Measurements from ENCODE around the gene GGN. TPM values are rescaled to one million over a fixed set of nuclear protein-coding genes. Genes with fewer than 3 reads are reported as not detected.
A peak's percentile ranks its signal among the peaks of the same experiment; 100 is the strongest.

The GGN gene
- total and polyA plus RNA-seq, 3 donors from 2014 or later, result 43.7 to 196 (median 80.2) TPM

DNA sequence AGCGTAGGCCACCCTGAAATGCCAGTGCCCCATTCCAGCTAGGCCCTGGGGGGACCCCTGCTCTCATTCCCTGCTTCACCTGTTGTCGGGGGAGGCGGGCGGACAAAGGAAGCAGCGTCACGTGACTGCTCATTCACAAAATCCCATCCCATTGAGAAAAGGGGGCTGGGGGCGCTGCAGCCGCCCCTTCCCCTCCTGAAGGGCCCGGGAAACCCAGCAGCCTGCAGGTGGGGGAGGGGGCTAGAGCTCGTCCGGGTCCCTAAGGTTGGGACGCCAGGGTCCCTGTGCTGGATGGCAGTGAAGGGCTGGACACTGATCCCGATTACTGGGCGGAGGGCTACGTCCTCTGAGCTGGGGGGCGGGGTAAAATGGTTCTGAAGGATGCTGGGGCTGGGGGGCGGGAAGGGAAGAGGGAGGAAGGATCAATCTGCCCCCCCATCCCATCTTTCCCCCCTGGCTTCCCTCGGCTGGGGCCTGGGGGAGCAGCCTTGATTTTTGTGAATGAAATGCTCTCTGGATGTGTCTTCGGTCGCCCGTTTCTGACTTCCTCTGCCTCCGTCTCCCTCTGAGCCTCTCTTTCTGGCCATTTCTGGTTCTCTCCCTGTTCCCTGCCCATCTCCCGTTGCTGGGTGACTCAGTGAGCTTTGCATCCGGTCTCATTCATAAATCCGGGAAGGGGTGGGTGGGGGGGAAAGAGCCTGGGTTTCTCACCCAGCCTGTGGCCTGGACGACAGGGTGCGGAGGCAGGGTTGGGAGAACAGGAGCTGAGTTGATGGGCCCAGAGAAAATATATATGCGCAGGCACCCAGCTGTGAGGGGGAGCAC, 1.5 kb upstream of the GGN start:
- intact Hi-C loops (cut with DNase I; ENCODE audit: low total_unique reads), result no loop called here
- Histone ChIP-seq H3K4me3 (peak overlapping the region; percentile 35 to 57), H3K27me3 (no peaks in the 10 kb centered on the region), H3K9me3 (no peaks in the 10 kb centered on the region), H3K4me1 (peaks cover 23% of the 10 kb centered on the region), H3K27ac (no peak overlapping the region), H3K36me3 (ENCODE audit: low read depth, missing control alignments) (no peaks in the 10 kb centered on the region)
- TF ChIP-seq, protein P1, sequence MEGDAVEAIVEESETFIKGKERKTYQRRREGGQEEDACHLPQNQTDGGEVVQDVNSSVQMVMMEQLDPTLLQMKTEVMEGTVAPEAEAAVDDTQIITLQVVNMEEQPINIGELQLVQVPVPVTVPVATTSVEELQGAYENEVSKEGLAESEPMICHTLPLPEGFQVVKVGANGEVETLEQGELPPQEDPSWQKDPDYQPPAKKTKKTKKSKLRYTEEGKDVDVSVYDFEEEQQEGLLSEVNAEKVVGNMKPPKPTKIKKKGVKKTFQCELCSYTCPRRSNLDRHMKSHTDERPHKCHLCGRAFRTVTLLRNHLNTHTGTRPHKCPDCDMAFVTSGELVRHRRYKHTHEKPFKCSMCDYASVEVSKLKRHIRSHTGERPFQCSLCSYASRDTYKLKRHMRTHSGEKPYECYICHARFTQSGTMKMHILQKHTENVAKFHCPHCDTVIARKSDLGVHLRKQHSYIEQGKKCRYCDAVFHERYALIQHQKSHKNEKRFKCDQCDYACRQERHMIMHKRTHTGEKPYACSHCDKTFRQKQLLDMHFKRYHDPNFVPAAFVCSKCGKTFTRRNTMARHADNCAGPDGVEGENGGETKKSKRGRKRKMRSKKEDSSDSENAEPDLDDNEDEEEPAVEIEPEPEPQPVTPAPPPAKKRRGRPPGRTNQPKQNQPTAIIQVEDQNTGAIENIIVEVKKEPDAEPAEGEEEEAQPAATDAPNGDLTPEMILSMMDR (IDR thresholded peaks at IDR 0.05), result no peak
- DNase-seq, result peak; percentile 48
- 8% methylated on average over 19 to 28 of the region's 28 CpGs for WGBS, 2 donors

DNA sequence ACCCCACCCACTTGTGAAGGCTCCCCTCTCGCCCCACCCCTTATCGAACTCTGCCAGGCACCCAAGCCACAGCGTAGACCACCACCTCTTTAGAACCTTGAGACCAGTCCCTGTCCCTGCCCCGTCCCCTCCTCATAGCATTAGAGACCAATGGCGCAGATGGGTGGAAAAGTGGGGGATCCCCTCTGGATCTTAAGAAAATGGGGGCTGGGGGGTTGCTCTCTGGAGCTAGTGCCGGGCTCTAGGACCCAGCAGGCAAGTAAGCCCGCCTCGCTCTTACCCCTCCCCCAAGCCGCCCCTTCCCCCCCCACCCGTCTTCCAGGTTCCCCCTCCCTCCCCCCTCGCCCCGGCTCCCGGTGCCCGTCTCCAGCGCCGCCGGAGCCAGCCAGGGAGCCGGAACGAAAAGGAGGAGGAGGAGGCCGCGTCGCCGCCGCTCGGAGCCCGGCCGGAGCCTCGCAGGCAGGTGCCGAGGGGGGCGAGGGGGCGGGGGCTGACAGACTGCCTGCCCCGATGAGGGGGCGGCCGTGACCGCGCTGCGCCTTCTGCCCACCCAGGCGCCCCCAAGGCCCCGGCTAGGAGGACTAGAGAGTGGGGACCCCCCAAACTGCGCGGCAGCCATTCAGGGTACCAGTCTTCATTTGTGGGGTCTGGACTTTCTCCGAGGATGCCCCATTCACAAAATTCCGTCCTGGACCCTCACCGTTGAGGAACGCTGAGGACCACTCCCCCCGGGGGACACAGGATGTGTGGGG, 691 bp upstream of the GGN start, which contains the start of gene SPRED3:
Gene SPRED3, plus strand, starts transcription at position 349 of the 752 bp plus-strand sequence. CDS start 1,606 bp downstream, outside the sequence.
- H3K4me3 ChIP-seq, result peak within 1 kb of the TSS; percentile 35 to 57
- WGBS, 2 donors, result 1% methylated on average over 22 to 46 of the region's 46 CpGs
- H3K36me3 ChIP-seq (ENCODE audit: low read depth, missing control alignments), result no peaks in the 10 kb centered on the region
- peak; percentile 56 for DNase-seq
- TF ChIP-seq, protein P1 (IDR thresholded peaks at IDR 0.05), result no peak
- no peak for TF ChIP-seq POLR2A (IDR thresholded peaks at IDR 0.05)
- no peaks in the 10 kb centered on the region for H3K27me3 ChIP-seq
- intact Hi-C loops (cut with DNase I; ENCODE audit: low total_unique reads), result no loop called here
- no peaks in the 10 kb centered on the region for H3K9me3 ChIP-seq
- H3K4me1 ChIP-seq, result peaks cover 23% of the 10 kb centered on the region
- peak within 1 kb of the TSS in 1 of 2 donors; percentile 37 for H3K27ac ChIP-seq

DNA sequence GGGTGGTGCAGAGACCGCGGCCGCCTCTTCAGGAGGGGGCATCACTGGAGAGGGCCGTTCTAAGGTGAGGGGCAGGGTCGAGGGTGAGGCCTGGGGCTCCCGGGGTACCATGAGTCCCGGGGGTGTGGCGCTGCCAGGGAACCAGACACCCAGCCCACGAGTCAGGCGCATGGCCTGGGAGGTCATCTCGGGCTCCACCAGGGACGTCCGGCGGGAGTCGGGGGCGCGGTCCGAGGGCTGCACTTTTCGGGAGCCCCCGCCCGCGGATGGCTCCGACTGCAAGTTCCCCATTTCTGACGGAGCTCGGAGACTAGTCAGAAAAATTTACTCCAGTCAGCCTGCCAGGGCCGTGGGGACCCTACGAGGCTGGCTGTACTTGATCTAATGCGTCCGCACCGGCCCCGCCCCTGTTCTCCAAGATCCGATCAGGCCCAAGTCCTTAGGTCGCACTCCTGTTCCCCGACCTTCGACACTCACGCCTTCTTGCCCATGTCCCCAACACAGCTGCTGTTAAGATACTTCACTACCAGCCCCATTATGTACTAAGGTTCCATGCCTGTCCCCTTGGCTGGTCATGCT, 774 bp downstream of the GGN start:
- Histone ChIP-seq H3K27ac (no peak overlapping the region), H3K27me3 (no peaks in the 10 kb centered on the region)

DNA sequence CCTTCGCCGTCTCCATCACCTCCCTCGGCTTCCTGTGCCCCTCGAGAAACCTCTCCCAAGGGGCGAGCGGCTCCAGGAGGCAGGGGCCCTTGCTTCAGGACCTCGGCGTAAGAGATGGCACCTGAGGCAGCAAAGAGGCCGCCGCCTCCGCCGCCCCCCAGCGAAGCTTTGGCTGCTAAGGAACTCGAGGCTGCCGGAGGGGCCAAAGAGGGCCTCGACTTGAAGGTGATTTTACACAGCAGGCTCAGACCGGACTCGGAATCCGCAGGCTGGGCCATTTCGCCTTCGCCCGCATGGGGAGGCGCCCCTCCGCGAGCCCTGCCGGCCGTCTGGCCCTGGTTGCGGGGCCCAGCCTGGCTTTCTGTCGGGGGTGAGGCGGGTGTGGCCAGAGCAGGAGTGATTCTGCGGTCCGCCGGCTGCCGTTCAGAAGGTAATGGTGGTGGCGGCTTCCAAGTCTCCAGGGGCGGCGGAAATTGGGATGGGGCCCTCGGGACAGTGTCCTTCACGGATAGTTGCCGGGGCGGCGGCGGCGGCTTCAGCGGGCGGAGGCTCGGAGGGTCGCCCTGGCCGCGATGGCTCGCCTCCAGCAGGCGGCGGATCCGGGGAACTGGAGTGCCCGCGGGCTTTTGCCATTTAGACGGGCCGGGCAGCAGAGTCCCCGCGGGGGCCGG, 1.4 kb downstream of the GGN start:
- no peak overlapping the region for H3K27ac ChIP-seq
- H3K27me3 ChIP-seq, result no peaks in the 10 kb centered on the region
- DNase-seq, result no peak
- 46 to 57% methylated on average over 20 to 60 of the region's 61 CpGs for WGBS, 2 donors
- peak overlapping the region; percentile 35 to 57 for H3K4me3 ChIP-seq
- H3K36me3 ChIP-seq (ENCODE audit: low read depth, missing control alignments), result no peaks in the 10 kb centered on the region
- H3K4me1 ChIP-seq, result peaks cover 23% of the 10 kb centered on the region
- H3K9me3 ChIP-seq, result no peaks in the 10 kb centered on the region
- intact Hi-C loops (cut with DNase I; ENCODE audit: low total_unique reads), result no loop called here
- TF ChIP-seq POLR2A (IDR thresholded peaks at IDR 0.05), result no peak
- TF ChIP-seq, protein P1 (IDR thresholded peaks at IDR 0.05), result no peak

More for the DNA sequence above, 774 bp downstream of the GGN start:
- peak overlapping the region; percentile 35 to 57 for H3K4me3 ChIP-seq
- no peak for DNase-seq
- 15 to 33% methylated on average over 11 to 36 of the region's 36 CpGs for WGBS, 2 donors
- H3K4me1 ChIP-seq, result peaks cover 23% of the 10 kb centered on the region
- no peak for TF ChIP-seq POLR2A (IDR thresholded peaks at IDR 0.05)
- TF ChIP-seq, protein P1 (IDR thresholded peaks at IDR 0.05), result no peak
- H3K9me3 ChIP-seq, result no peaks in the 10 kb centered on the region
- H3K36me3 ChIP-seq (ENCODE audit: low read depth, missing control alignments), result no peaks in the 10 kb centered on the region
- intact Hi-C loops (cut with DNase I; ENCODE audit: low total_unique reads), result no loop called here

All from testis (tissue), 3 donors.